ENCODE results near the gene CD151.

GRCh38 chr11:884578-885070 lies 51.9 kb downstream of the CD151 start:
- TF ChIP-seq CTCF (conservative IDR thresholded peaks at IDR 0.05; ENCODE audit: low read depth, low read length) = no peak
- no peak for TF ChIP-seq EZH2 (IDR thresholded peaks at IDR 0.05; ENCODE audit: borderline replicate concordance, low read depth, low read length, poor library complexity, severe bottlenecking)
